D721Med (cell line): Measurements from ENCODE around the gene CYB5A.

Experiments used
- DNase-seq: peaks from one replicate; pipeline ENCODE4 v3.0.0; 2011; ENCODE audit warnings: low spot score; ENCODE audit not compliant: insufficient read length
- FAIRE-seq: peaks from 2 replicates; lab custom pipeline; 2011; peaks lifted over from hg19 to GRCh38; lab: Jason Lieb, UNC
- TF ChIP-seq, protein P1 (sequence below): IDR thresholded peaks from 2 replicates; pipeline ENCODE4 v1.5.1; 2012; ENCODE audit warnings: mild to moderate bottlenecking, control low read depth; ENCODE audit not compliant: insufficient read depth; ENCODE audit errors: missing control alignments

Gene CYB5A

DNA sequence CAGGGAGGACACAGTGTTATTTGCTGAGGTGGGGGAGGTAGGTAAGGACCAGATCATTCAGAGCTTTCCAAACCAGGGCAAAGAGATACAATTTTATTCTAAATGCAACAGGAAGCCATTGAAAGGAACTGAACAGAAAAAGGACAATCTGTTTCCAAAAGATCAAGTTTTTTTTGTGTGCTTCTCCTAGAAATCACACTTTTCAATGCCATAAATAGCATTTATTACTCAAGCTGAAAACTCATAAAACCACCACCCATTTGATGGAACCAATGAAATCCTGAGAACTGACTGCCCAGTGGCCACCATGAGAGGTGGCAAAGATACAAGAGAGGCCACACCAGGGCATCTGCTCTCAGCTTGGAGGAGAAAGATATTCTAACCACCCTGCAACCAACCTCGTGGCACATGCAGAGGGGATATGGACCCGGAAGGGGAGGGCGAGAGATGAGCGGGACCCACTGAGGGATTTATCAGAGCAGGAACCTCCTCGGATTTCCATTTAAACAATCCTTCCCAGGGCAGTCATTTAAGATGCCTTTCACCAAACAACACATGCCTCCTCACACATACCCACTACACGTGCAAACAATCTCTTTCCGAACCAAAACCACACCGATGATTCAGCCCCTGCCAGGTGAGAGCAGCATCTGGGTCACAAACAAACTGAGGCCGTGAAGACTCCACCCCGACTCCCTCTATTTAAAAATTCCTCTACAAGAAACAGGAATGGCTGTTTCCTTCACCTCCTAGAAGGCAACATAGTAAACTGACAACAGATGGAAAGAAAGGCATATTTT, 8.8 kb downstream of the CYB5A start:
- DNase-seq, result no peak
- peak; percentile 89 for FAIRE-seq
- TF ChIP-seq, protein P1, sequence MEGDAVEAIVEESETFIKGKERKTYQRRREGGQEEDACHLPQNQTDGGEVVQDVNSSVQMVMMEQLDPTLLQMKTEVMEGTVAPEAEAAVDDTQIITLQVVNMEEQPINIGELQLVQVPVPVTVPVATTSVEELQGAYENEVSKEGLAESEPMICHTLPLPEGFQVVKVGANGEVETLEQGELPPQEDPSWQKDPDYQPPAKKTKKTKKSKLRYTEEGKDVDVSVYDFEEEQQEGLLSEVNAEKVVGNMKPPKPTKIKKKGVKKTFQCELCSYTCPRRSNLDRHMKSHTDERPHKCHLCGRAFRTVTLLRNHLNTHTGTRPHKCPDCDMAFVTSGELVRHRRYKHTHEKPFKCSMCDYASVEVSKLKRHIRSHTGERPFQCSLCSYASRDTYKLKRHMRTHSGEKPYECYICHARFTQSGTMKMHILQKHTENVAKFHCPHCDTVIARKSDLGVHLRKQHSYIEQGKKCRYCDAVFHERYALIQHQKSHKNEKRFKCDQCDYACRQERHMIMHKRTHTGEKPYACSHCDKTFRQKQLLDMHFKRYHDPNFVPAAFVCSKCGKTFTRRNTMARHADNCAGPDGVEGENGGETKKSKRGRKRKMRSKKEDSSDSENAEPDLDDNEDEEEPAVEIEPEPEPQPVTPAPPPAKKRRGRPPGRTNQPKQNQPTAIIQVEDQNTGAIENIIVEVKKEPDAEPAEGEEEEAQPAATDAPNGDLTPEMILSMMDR, result no peak

DNA sequence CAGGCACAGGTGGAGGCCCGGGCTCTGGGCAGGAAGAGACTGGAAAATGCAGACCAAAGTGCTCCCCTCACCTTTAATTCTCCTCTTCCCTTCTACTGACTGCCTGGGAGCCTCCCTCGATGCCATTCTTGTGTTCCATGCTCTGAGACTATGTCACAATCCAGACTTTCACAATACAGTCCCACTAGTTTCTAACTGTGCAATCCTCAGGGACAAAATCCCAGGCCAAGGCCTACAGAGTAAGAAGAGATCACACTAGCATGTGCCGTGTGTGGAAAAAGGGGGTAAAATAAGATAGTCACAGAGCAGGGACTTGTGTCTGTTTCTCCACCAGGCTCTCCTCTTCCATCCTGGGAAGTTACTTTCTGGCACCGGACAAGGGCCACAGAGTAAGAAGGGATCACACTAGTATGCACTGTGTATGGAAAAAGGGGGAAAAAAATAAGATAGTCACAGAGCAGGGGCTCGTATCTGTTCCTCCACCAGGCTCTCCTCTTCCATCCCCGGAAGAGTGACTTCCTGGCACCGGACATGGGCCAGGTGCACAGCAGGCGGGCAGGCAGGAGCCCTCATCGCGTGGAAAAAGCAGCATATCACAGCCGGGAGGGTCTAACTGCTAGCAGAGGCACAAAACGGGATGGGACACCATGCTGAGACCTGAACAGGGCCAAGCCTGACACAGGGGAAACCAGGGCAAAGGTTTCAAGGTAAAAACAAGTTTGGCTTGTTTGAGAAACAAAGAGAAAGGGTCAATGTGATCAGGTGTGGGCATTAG, 9.6 kb downstream of the CYB5A start:
- peak; percentile 84 for FAIRE-seq
- TF ChIP-seq, protein P1, result no peak
- no peak for DNase-seq

DNA sequence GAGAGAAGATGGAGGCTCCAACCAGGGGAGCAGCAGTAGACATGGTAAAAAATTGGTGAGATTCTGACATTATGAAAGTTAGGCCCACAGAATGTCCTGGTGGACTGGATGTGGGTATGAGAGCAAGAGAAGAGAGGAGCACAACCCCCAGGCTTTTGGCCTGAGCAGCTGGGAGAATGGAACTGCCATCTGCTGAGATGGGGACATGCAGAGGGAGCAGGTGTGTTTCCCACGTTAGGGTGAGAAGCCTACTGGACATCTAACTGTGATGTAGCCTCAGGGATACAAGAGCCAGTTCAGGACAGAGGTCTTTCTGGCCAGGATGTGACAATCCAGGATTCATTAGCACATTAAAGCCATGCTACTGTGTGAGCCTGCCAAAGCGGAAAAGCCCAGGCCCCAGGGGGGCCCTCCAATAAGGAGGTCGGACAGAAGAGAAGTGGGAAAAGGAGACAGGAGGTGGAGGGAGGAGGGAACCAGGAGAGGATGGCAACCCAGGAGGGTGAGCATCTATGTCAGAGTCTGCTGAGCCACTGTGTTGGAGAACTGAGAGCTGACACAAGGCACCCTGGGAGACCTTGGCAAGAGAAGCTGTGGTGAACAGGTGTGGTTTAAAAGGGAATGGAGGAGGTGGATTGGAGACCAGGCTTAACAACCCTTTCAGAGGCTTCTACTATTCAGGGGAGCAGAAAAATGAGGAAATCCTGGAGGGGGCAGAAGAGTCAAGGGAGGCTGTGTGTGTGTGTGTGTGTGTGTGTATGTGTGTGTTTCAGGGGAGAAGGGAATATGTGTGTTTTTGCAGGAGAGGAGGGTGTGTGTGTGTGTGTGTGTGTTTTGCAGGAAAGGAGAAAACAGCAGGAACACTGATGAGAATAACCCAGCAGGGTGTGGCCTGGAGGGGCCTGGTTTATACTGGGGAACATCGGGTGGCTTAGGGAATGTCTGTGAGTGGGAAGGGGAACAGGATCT, 10.5 kb downstream of the CYB5A start:
- DNase-seq (no peak), FAIRE-seq (peak; percentile 96)
- TF ChIP-seq, protein P1, result no peak

DNA sequence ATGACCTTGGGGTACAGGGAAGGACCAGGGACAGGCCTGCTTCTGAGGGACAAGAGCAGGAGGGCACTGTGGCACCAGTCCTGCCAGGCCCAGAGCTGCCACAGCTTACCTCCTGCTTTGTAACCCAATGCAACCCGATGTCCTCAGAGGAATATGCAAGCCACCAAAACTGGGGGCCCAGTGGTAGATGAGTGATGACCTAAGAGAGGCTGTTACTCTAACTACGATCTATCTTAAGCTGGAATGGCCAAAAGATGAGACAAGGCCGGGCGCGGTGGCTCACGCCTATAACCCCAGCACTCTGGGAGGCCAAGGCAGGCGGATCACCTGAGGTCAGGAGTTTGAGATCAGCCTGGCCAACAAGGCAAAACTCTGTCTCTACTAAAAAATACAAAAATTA, 12.8 kb downstream of the CYB5A start:
- TF ChIP-seq, protein P1, result no peak
- no peak for FAIRE-seq
- no peak for DNase-seq

DNA sequence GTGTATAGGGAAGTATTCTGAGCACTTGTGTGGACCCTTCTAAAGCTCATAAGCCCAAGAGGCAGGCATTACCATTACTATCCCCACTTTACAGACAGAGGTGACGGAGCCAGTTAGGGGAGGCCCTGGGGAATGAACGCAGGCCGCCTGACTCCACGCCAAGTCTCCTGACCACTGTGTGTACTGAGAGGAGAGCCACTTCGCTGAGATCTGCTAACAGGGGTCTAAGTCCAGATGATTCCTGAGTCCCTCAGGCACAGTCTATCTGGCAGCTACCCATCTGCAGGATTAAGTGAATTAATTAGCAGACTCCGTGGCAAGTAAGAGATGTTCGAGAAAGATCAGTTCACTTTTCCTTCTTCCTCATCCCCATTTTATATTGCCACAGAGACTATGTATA, 13.7 kb downstream of the CYB5A start:
- TF ChIP-seq, protein P1, result no peak
- no peak for DNase-seq
- FAIRE-seq, result peak; percentile 99

DNA sequence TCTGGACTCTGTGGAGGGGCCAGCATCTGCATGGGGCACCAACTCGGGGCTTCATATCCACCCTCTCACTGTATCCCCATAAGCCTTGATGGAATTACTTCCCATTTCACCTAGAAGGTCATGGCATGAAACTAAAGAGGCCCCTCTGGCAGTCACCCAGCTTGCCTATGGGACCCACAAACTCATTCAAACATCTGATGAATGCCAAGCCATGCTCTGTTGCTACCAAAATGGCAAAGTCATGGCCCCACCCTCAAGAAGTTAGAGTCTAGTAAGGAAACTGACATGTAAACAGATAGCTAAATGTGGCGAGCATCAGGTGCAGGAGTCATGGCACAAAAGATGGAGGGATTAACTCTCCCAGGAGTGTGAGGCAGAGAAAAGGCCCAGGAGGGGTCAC, 14.5 kb downstream of the CYB5A start:
- TF ChIP-seq, protein P1, result no peak
- FAIRE-seq, result no peak
- DNase-seq, result no peak
